ENCODE measurements around the gene SNX4. TPM values are rescaled to one million over a fixed set of nuclear protein-coding genes. Genes with fewer than 3 reads are reported as not detected.
"Not testable (repeated sequence)": the region's sequence is repeated elsewhere in the genome, so short reads cannot be mapped to it uniquely, and the experiment has no call there.

Gene SNX4
- total RNA-seq, 2 donors from 2014 or later: 26.2 to 32.2 TPM

DNA sequence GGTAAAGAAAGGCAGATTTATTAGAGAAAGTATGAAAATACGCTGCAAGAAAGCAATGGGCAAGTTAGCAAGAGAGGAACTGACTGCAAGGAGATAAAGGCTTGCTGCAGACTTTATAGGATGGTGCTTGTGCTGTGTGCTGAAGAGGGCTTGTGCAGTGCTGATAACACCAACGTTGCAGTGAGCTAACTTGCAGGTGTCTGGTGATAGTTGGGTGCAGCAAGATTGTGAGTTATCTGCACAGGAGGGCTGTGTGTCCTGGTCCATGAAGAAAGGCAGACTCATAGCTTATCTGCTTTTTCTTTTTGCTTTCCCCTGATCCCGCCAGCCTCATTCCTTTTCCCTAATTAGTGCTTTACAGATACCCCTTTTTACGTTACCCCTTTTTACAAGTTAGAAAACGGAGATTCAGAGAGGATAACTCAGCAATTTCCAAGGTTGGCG is 86.9 kb downstream of the SNX4 start:
- no peaks in the 10 kb centered on the region for H3K9me3 Mint-ChIP-seq
- no peak for ATAC-seq
- no peak for DNase-seq (ENCODE audit: low spot score in 2 of 2)
- no peak overlapping the region for H3K27ac Mint-ChIP-seq
- H3K36me3 Mint-ChIP-seq: no peaks in the 10 kb centered on the region

DNA sequence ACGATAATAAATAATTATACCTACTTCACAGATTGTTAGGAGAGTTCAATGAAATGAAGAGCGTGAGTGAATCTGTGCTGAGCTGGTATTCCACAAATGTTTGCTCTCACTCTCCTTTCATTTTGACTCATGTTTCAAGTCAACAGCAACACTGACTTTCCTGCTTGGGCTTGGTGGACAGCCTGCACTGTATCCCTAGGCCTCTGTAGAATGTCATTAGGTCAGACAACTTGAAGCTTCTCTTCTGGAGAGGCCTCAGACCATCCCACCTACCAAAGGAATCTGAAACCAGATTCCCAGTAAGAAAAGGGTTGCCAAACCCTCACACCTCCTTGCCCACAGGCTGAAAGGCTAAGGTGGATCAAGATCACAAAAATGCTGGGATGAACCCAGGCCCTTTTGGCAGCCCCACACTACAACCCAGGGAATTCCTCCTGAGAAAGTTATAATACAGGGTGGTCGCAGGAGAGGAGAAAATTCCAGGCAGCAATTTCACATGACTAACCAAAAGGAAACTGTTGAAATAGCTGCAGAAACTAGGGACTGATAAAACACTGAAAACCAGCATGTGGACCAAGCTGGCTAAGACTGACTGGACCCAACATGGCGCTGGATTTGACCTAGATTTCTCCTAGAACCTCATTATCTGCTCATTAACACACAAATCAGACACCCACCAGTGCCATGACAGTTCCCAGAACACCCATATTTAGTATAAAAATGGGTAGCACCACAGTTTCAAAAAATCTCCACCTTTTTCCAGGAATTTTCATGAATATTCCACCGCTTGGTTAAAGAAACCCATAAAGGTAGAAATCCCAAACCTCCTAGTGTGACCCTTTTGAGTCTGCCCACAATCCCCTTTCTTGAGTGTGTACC is 87.9 kb downstream of the SNX4 start:
- Mint-ChIP-seq H3K36me3 (no peaks in the 10 kb centered on the region), H3K27ac (no peak overlapping the region), H3K9me3 (no peaks in the 10 kb centered on the region)
- no peak for DNase-seq (ENCODE audit: low spot score in 2 of 2)
- ATAC-seq: no peak

DNA sequence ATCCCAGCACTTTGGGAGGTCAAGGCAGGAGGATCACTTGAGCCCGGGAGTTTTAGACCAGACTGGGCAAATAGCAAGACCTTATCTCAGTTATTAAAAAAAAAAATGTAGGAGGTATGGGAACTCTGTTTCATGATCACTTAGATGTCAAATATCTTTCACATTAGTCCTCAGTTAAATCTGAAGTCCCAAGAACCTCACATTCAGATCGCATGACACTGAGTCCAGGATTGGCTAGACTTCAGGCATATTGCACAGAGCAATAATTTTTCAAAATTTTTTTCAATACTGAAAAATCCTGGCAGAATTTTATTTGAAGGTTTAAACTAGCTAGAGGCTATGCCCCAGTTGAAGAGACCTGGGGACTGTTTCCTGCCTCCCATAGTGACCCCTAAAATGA is 88.6 kb downstream of the SNX4 start:
- ATAC-seq: no peak

DNA sequence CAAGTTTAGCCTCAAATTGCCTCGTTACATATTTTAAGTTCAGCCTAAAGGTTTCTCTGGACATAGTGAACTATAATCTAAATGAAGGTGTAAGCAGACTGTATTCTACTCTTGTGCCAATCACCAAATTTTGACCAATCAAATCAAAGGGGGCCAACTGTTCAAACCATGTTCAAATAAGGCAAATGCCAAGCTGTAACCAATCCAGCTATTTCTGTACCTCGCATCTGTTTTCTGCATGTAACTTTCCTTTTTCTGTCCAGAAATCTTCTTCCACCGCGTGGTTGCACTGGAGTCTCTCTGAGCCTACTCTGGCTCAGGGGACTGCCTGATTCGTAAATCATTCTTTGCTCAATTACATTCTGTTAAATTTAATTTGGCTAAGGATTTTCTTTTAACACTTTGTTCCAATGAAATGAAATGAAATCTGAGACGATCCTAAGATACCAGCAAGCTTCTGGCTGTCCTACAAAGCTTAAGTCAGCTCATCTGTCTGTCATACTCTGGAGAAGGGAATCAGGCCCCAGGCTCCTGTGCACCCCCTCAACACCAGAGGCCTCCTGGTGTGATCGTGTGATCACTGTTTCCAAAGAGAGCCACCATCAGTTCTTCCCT is 91.7 kb downstream of the SNX4 start:
- no peak for ATAC-seq
- no peaks in the 10 kb centered on the region for H3K9me3 Mint-ChIP-seq
- DNase-seq (ENCODE audit: low spot score in 2 of 2): no peak

More for the DNA sequence above, 88.6 kb downstream of the SNX4 start:
- Mint-ChIP-seq H3K27ac (no peak overlapping the region), H3K9me3 (no peaks in the 10 kb centered on the region), H3K36me3 (no peaks in the 10 kb centered on the region)
- DNase-seq (ENCODE audit: low spot score in 2 of 2): no peak

DNA sequence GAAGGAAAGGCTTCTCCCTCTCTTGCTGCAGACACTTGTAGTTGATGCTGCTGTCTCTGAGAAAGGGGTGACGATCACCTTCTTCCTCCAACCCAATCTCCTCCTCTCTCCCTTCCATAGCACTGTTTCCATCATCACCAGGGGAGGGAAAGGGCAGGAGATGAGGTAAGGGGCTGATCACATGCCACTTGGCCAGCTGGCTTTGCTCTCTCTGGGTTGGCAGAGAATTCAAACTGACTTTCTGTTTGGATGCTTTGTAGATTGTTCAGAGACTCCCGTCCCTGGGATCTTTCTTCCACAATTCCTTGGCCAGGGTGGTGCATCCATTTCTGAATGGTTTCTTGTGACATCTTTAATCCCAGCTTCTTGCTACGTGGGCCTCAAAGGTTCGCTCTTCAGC is 101.7 kb downstream of the SNX4 start:
- Mint-ChIP-seq H3K9me3 (peaks cover 0 to 10% of the 10 kb centered on the region in 2 donors), H3K36me3 (peaks cover 6 to 12% of the 10 kb centered on the region in 2 donors), H3K27ac (no peak overlapping the region)
- DNase-seq (ENCODE audit: low spot score in 2 of 2): no peak
- ATAC-seq: no peak

More for the DNA sequence above, 91.7 kb downstream of the SNX4 start:
- peak overlapping the region in 1 of 2 donors; percentile 45 for H3K27ac Mint-ChIP-seq
- no peaks in the 10 kb centered on the region for H3K36me3 Mint-ChIP-seq

DNA sequence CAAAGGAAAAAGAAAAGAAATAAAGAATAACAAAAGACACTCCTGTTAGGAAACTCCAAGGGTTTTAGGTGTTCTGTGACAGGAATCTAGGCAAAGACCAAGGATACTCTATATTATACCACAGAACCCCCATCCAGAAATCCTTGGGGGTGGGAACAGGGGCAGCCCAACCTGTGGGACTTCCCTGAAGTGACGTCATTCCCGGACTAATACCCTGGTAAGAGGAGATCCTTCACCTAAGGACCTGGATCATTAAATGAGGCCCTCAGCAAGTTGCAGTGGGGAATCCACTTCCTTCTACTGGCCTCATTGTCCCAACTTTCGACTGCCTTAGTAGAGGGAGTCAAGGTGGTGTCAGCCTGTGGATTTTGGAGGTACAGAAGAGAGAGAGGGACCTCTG is 103.8 kb downstream of the SNX4 start:
- H3K36me3 Mint-ChIP-seq: peaks cover 6 to 12% of the 10 kb centered on the region in 2 donors
- H3K27ac Mint-ChIP-seq: no peak overlapping the region
- ATAC-seq (no peak), DNase-seq (ENCODE audit: low spot score in 2 of 2) (no peak)
- peaks cover 0 to 10% of the 10 kb centered on the region in 2 donors for H3K9me3 Mint-ChIP-seq

DNA sequence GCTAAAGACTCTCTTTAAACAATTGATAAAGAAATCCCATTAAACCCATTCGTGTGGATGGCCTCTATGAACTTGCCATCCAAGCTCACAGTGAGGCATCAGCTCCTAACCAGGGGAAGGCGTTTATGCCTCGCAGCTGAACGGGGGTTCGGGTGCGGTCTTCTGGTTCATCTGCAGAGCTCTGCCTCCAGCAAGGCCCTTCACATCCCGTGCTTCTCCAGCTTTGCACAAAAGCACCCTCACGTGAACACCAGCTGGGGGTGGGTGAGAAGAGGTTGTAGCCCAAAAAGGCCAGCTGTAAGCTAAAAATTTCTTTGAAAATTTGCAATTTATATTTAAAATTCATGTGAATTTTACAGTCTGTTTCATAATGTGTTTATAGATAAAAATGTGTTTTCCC is 105.3 kb downstream of the SNX4 start:
- ATAC-seq: no peak
- H3K36me3 Mint-ChIP-seq: peaks cover 6 to 8% of the 10 kb centered on the region in 2 donors
- DNase-seq (ENCODE audit: low spot score in 2 of 2): no peak
- no peak overlapping the region for H3K27ac Mint-ChIP-seq
- H3K9me3 Mint-ChIP-seq: peaks cover 0 to 8% of the 10 kb centered on the region in 2 donors

DNA sequence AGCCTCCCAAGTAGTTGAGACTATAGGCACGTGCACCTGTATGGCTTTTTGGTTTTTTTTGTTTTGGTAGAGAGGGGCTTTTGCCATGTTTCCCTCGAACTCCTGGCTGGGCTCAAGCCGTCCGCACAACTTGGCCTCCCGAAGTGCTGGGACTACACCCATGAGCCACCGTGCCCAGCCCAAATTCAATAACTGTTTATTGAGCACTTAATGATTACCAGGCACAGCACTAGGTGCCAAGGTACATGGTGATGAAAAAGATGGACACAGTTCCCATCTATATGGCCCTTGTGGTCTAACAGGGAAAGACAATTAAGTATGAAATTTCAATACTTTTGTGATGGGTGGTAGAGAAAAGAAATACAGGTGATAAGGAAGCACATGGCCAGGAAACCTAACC is 109.1 kb downstream of the SNX4 start:
- no peaks in the 10 kb centered on the region for H3K36me3 Mint-ChIP-seq
- DNase-seq (ENCODE audit: low spot score in 2 of 2) (no peak), ATAC-seq (no peak)
- H3K27ac Mint-ChIP-seq: no peak overlapping the region
- H3K9me3 Mint-ChIP-seq: peaks cover 4 to 5% of the 10 kb centered on the region in 2 donors

DNA sequence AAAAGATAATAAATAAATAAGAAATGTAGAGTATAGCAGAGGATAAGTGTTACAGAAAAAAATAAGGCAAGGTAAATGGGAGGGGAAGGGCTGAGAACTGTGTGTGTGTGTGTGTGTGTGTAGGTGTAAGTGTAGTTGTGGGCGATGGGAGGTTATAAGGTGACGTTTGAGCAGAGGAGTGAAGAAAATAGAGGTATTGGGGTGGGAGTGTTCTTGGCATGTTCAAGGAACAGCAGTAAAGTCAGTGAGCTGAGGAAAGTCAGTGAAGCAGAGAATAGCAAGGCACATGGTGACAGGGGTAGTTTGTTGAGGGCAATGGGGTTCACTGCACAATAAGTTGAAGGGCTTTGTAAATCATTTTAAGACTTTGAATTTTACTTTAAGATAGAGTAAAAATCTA is 113.9 kb downstream of the SNX4 start:
- ATAC-seq: no peak
- DNase-seq (ENCODE audit: low spot score in 2 of 2): no peak
- H3K36me3 Mint-ChIP-seq: peaks cover 6 to 9% of the 10 kb centered on the region in 2 donors
- no peak overlapping the region for H3K27ac Mint-ChIP-seq
- H3K9me3 Mint-ChIP-seq: peaks cover 9 to 16% of the 10 kb centered on the region in 2 donors

DNA sequence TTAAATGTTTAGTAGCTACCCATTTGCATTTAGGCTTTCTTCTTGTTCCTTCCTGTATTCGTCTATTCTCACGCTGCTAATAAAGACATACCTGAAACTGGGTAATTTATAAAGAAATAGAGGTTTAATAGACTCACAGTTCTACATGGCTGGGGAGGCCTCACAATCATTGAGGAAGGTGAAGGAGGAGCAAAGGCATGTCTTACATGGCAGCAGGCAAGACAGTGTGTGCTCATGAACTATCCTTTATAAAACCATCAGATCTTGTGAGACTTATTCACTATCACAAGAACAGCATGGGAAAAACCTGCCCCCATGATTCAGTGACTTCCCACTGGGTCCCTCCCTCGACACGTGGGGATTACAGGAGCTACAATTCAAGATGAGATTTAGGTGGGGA is 114.5 kb downstream of the SNX4 start:
- not testable (repeated sequence) for H3K36me3 Mint-ChIP-seq; DNase-seq (ENCODE audit: low spot score in 2 of 2); ATAC-seq

DNA sequence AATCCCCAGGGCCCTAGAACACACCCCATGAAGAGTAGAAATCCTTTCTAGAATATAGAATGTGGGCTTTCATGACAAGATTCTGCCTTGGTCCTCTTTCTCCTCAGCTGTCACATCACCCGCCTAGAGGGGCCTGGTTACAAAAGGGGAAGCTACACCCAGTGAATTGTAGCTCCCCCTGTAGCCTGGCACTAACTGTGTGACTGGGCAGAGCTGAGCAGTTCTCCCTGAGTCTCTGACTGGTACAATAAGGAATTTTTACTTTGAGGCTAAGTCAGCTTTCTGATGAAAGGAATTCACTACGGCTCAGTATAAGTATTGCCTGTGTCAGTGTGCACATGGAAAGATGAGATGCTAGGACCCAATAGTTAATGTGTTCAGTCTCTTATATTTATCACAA is 116.2 kb downstream of the SNX4 start:
- H3K36me3 Mint-ChIP-seq: peaks cover 6 to 9% of the 10 kb centered on the region in 2 donors
- no peak overlapping the region for H3K27ac Mint-ChIP-seq
- H3K9me3 Mint-ChIP-seq: peaks cover 9 to 16% of the 10 kb centered on the region in 2 donors
- ATAC-seq (no peak), DNase-seq (ENCODE audit: low spot score in 2 of 2) (no peak)

More for the DNA sequence above, 114.5 kb downstream of the SNX4 start:
- not testable (repeated sequence) for H3K27ac Mint-ChIP-seq
- peaks cover 9 to 16% of the 10 kb centered on the region in 2 donors for H3K9me3 Mint-ChIP-seq

DNA sequence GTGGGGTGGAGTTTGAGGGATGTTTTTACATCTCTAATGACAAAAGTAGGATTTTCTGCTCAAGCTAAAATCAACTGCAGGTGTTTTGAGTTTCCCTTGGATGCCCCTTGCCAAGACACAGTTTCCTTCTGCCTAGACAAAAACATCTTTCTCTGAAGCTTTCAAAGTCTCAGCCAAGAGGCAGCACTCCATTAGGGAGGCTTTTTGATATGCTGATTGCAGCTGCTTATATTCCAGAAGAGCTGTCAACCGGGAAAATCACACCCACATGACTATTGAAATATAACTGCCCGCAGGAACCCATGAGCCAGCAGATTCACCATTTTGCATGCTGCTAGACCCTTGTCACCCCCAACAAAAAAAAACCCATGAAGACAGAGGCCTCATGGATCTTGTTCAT is 117.4 kb downstream of the SNX4 start:
- ATAC-seq (no peak), DNase-seq (ENCODE audit: low spot score in 2 of 2) (no peak)
- no peak overlapping the region for H3K27ac Mint-ChIP-seq
- peaks cover 6 to 9% of the 10 kb centered on the region in 2 donors for H3K36me3 Mint-ChIP-seq
- H3K9me3 Mint-ChIP-seq: peaks cover 9 to 16% of the 10 kb centered on the region in 2 donors

DNA sequence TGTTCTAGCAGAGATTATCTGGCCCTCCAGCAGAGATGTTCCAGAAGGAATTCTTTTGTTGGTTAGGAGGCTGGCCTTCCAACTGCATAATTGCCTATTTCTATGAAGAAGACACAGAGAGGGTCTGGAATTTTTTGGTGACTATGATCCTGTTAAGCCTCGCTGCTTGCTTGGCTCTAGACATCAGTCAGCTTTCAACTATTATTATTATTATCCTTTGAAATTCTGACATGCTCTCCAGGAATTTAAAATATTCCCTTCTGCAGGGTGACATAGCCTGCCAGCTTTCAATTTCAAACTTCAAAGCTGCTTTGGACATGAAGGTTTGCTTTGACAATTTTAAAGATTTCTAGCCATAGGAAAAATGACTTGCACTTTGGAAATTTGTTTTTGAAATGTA is 118.6 kb downstream of the SNX4 start:
- DNase-seq (ENCODE audit: low spot score in 2 of 2) (no peak), ATAC-seq (no peak)
- Mint-ChIP-seq H3K9me3 (peaks cover 9 to 16% of the 10 kb centered on the region in 2 donors), H3K36me3 (peaks cover 6 to 9% of the 10 kb centered on the region in 2 donors), H3K27ac (no peak overlapping the region)

DNA sequence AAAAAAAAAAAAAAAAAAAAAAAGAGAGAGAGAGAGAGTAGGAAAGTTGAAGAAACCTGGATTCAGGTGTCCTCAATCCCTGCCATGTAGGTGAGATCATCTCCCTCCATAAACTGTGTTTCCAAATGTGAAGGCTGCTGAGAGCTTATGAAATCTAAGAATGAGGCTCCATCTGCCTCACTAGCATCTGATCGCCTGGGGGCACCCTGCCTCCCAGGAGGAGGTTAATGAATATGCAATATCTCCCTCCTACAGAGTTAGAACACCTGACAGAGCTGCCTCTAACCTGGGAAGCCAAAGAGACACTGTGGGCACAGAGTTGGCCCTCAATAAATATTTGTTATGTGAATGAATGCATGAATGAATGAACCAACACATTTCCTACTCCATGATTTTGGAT is 121.0 kb downstream of the SNX4 start:
- Mint-ChIP-seq H3K9me3 (no peaks in the 10 kb centered on the region), H3K36me3 (no peaks in the 10 kb centered on the region), H3K27ac (no peak overlapping the region)
- no peak for ATAC-seq
- DNase-seq (ENCODE audit: low spot score in 2 of 2): no peak

Measured in activated naive CD4-positive, alpha-beta T cell treated with anti-CD3 and anti-CD28 coated beads, Interleukin-2, amount 50 U/mL, for 72 hours (primary cell).